Osteoblast (primary cell): ENCODE data around the gene TLE4. TPM values are rescaled to one million over a fixed set of nuclear protein-coding genes. Genes with fewer than 3 reads are reported as not detected.

Experiments
- DNase-seq: peaks from one replicate; pipeline ENCODE4 v3.0.0; 2011; ENCODE audit warnings: low spot score, mixed read lengths; ENCODE audit not compliant: insufficient read length; ENCODE audit errors: missing footprints
- H2AFZ ChIP-seq: 2 replicates; pipeline ENCODE4 v1.6.0; 2011; ENCODE audit warnings: mild to moderate bottlenecking, low read length
- H3K27ac ChIP-seq: 2 replicates; pipeline ENCODE4 v1.5.1; 2011; ENCODE audit warnings: mild to moderate bottlenecking, low read depth, low read length, moderate library complexity
- H3K27me3 ChIP-seq: 2 replicates; pipeline ENCODE4 v1.6.0; 2012; ENCODE audit warnings: mild to moderate bottlenecking, control low read depth, inconsistent platforms, low read length, moderate library complexity; ENCODE audit not compliant: insufficient read depth
- H3K36me3 ChIP-seq: 2 replicates; pipeline ENCODE4 v1.5.1; 2011; ENCODE audit warnings: mild to moderate bottlenecking, low read length, control low read depth, moderate library complexity; ENCODE audit not compliant: insufficient read depth
- H3K4me1 ChIP-seq: 2 replicates; pipeline ENCODE4 v1.5.1; 2011; ENCODE audit warnings: mild to moderate bottlenecking, low read length, control low read depth, moderate library complexity; ENCODE audit not compliant: insufficient read depth
- H3K4me2 ChIP-seq: 2 replicates; pipeline ENCODE4 v1.6.0; 2011; ENCODE audit warnings: mild to moderate bottlenecking, low read length; ENCODE audit not compliant: insufficient read depth
- H3K4me3 ChIP-seq: fragments of 200-600 bp; sonication (generic); 3 replicates; pipeline ENCODE4 v1.5.1; 2012; ENCODE audit warnings: mild to moderate bottlenecking, low read length, inconsistent platforms; ENCODE audit not compliant: insufficient read depth
- H3K79me2 ChIP-seq: 2 replicates; pipeline ENCODE4 v1.6.0; 2012; ENCODE audit warnings: mild to moderate bottlenecking, low read length, control low read depth, inconsistent platforms; ENCODE audit not compliant: insufficient read depth
- H3K9me3 ChIP-seq: 2 replicates; pipeline ENCODE4 v1.5.1; 2011; ENCODE audit warnings: low read depth, low read length, control low read depth
- H4K20me1 ChIP-seq: 2 replicates; pipeline ENCODE4 v1.6.0; 2012; ENCODE audit warnings: mild to moderate bottlenecking, low read length, control low read depth; ENCODE audit not compliant: insufficient read depth
- total RNA-seq: library from RNA; depleted of rRNA; stranded (reverse); fragments of >200 nt; gene quantifications from 2 replicates; pipeline ENCODE4 v1.2.3, GENCODE V29; 2012
- TF ChIP-seq, protein P1 (sequence below): IDR thresholded peaks from 2 replicates; pipeline ENCODE4 v1.5.1; 2011; ENCODE audit warnings: mild to moderate bottlenecking, low read depth, low read length, moderate library complexity; ENCODE audit errors: extremely low read depth

TLE4 gene
- total RNA-seq, 1 donor: 62.2 TPM

DNA sequence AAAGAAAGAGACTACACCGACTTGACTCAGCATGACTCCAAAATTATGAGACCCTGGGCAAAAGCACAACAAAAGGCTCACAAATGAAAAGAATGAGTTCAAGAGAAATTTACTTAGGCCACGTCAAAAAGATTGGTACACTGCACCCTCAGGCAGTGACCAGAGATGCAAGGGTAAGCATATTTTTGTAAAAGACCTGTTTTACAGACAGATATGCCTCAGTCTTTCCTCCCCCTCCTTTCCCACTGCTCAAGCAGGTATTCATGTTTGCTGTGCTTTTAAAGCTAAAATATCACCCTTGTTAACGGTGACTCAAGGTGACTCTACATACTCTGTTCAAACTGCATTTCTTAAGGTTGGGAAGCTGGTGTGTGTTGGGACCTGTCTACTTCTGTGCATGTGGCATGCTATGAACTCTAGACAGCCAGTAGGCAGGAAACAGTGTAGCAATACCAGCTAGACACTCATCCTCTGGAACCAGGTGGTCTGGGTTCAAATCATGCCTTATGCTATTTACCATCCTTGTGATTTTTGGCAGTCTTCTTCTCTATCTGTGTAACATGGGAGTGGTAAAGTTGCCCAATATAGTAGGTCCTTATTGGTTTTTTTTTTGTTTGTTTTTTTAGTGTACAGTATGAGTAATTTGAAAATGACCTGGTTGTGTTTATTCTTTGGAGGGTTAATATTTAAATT lies 98.7 kb downstream of the TLE4 start:
- TF ChIP-seq, protein P1, sequence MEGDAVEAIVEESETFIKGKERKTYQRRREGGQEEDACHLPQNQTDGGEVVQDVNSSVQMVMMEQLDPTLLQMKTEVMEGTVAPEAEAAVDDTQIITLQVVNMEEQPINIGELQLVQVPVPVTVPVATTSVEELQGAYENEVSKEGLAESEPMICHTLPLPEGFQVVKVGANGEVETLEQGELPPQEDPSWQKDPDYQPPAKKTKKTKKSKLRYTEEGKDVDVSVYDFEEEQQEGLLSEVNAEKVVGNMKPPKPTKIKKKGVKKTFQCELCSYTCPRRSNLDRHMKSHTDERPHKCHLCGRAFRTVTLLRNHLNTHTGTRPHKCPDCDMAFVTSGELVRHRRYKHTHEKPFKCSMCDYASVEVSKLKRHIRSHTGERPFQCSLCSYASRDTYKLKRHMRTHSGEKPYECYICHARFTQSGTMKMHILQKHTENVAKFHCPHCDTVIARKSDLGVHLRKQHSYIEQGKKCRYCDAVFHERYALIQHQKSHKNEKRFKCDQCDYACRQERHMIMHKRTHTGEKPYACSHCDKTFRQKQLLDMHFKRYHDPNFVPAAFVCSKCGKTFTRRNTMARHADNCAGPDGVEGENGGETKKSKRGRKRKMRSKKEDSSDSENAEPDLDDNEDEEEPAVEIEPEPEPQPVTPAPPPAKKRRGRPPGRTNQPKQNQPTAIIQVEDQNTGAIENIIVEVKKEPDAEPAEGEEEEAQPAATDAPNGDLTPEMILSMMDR: no peak
- Histone ChIP-seq H3K4me1 (peaks cover 9% of the 10 kb centered on the region), H3K4me3 (no peak overlapping the region), H3K4me2 (no peak overlapping the region), H3K36me3 (peaks cover 4% of the 10 kb centered on the region), H3K79me2 (no peaks in the 10 kb centered on the region), H3K27me3 (no peaks in the 10 kb centered on the region), H2AFZ (no peak overlapping the region), H4K20me1 (no peaks in the 10 kb centered on the region), H3K9me3 (no peaks in the 10 kb centered on the region), H3K27ac (no peak overlapping the region)
- DNase-seq: no peak

DNA sequence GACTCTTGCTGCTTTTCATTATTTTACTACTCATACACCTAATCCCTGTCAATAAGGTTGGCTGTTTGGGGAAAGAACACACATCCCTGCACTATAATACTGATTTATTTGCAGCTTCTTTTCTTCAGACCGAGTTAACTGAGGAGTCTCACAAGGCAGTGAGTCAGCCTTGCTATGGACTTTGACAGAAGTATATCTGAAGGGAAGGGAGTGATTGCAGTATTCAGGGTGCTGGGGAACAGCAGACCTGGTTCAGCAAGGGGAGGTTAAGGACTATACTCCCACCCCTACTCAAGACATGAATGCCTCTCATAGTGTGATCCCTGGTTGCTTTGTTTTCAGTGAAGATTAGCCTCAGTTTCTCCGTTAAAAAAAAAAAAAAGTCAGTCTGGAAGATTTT lies 99.8 kb downstream of the TLE4 start:
- H3K27me3 ChIP-seq: no peaks in the 10 kb centered on the region
- peaks cover 4% of the 10 kb centered on the region for H3K36me3 ChIP-seq
- H3K9me3 ChIP-seq: no peaks in the 10 kb centered on the region
- DNase-seq: no peak
- H3K4me3 ChIP-seq: no peak overlapping the region
- no peaks in the 10 kb centered on the region for H3K79me2 ChIP-seq
- no peak overlapping the region for H3K4me2 ChIP-seq
- no peaks in the 10 kb centered on the region for H4K20me1 ChIP-seq
- H3K4me1 ChIP-seq: peaks cover 9% of the 10 kb centered on the region
- H3K27ac ChIP-seq: no peak overlapping the region
- H2AFZ ChIP-seq: no peak overlapping the region
- TF ChIP-seq, protein P1: no peak

DNA sequence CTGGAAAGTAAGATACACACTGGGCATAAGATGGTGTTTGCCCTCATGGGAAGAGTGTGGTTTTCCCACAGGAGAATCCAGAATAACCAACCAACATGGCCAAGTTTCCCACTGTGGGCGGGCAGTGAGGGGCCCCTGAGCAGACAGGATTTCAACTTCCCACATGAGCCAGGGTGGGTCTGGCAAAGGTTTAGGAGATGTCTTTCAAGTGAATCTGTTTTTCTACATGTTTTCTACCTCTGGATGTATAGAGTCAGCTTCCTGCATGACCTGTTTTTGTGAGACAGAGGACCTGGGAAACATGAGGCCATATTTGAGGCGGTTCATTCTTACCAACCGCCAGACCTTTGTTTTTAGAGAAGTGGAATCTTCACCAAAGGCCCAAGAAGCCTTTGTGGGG lies 100.5 kb downstream of the TLE4 start:
- Histone ChIP-seq H2AFZ (no peak overlapping the region), H3K4me2 (no peak overlapping the region), H4K20me1 (no peaks in the 10 kb centered on the region), H3K9me3 (no peaks in the 10 kb centered on the region), H3K36me3 (peaks cover 4% of the 10 kb centered on the region), H3K27me3 (no peaks in the 10 kb centered on the region), H3K4me3 (no peak overlapping the region), H3K79me2 (no peaks in the 10 kb centered on the region), H3K27ac (no peak overlapping the region), H3K4me1 (peaks cover 9% of the 10 kb centered on the region)
- DNase-seq: no peak
- TF ChIP-seq, protein P1: no peak

DNA sequence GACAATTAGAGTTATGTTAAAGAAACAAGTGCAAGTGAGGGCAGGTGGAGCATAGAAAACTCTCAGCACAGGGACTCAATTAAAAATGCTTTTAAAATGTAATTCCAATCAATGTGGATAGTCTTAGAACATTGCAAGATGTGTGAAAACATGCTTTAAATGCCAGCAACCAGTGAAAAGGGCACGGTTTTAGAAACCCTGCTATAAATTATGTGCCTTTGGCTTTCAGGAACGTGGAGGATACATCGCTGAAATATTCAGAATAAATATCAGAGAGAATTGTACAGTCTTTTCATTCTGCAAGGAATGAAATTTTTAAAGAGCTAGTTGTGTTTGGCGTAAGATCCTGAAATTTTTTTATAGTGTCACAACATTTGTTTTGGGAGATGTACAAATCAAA lies 101.1 kb downstream of the TLE4 start:
- Histone ChIP-seq H3K4me1 (peaks cover 9% of the 10 kb centered on the region), H3K27me3 (no peaks in the 10 kb centered on the region), H2AFZ (no peak overlapping the region), H3K79me2 (no peaks in the 10 kb centered on the region), H4K20me1 (no peaks in the 10 kb centered on the region), H3K4me3 (no peak overlapping the region), H3K4me2 (no peak overlapping the region), H3K36me3 (peaks cover 4% of the 10 kb centered on the region), H3K27ac (no peak overlapping the region), H3K9me3 (no peaks in the 10 kb centered on the region)
- no peak for DNase-seq
- TF ChIP-seq, protein P1: no peak
